ENCODE results near the gene POLR2H. TPM values are rescaled to one million over a fixed set of nuclear protein-coding genes. Genes with fewer than 3 reads are reported as not detected.

The POLR2H gene
- 48.1 TPM for total RNA-seq (ENCODE audit: unreplicated experiment)
- long read RNA-seq, transcript POLR2H-202 (5 exons, 878 nt): major isoform, 5 of 40 reads
- long read RNA-seq, partial matches to known transcripts: 29 of 40 reads
- long read RNA-seq, other reads (novel, unspliced or antisense): 2 of 40 reads

DNA sequence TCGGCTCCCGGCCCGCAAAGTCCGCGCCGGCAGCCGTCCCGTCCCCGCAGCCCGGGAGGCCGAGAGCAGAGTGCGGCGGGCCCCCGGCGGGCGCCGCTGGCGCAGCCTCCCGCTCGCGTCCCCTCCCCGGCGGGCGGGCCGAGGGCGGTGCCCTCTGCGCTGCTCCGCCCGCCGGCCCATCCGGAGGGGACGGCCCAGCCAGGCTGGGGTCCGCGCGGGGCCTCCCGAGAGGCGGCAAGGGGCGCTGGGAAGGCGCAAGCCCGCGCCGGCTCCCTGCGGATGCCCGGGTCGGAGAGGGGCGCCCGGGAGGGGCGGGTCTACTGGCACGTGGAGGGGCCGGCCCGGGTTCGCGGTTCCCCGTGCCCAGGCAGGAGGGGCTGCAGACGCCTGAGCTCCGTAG lies at the start of gene POLR2H, which contains the start of gene CLCN2:
Gene POLR2H (plus strand): TSS at position 179 of the 400 bp plus-strand sequence. CDS start 1,783 bp downstream, outside the sequence.
Gene CLCN2 (minus strand): TSS at position 74 of the 400 bp plus-strand sequence. CDS start 126 bp downstream, outside the sequence.
- Mint-ChIP-seq H3K4me1 (ENCODE audit: low read depth, unreplicated experiment) (no peaks in the 10 kb centered on the region), H3K27me3 (ENCODE audit: unreplicated experiment) (peaks cover 16% of the 10 kb centered on the region), H3K4me3 (ENCODE audit: unreplicated experiment) (peak within 1 kb of the TSS; percentile 96), H3K9me3 (ENCODE audit: unreplicated experiment) (peaks cover 13% of the 10 kb centered on the region), H3K36me3 (ENCODE audit: unreplicated experiment) (no peaks in the 10 kb centered on the region), H3K27ac (ENCODE audit: unreplicated experiment) (peak within 1 kb of the TSS; percentile 91)
- DNase-seq: peak; percentile 75
- TF ChIP-seq CTCF (IDR thresholded peaks at IDR 0.05; ENCODE audit: partially characterized antibody, unreplicated experiment): no peak

DNA sequence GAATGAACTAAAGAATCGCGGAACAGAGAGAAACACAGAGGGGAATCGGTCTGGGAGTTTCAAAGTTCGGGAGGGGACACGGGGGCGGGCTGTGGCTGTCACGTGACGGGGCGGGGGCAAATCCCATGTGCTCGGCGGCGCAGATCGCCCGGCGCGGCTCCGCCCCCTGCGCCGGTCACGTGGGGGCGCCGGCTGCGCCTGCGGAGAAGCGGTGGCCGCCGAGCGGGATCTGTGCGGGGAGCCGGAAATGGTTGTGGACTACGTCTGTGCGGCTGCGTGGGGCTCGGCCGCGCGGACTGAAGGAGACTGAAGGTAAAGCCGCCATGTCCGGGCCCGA lies 47.2 kb upstream of the POLR2H start, which contains the start of gene EIF4G1:
Gene EIF4G1 (plus strand): TSS at position 244 of the 337 bp plus-strand sequence. CDS start 1,191 bp downstream, outside the sequence.
- peak within 1 kb of the TSS; percentile 88 for H3K4me3 Mint-ChIP-seq (ENCODE audit: unreplicated experiment)
- H3K36me3 Mint-ChIP-seq (ENCODE audit: unreplicated experiment): no peaks in the 10 kb centered on the region
- H3K27me3 Mint-ChIP-seq (ENCODE audit: unreplicated experiment): peaks cover 2% of the 10 kb centered on the region
- peaks cover 10% of the 10 kb centered on the region for H3K4me1 Mint-ChIP-seq (ENCODE audit: low read depth, unreplicated experiment)
- H3K9me3 Mint-ChIP-seq (ENCODE audit: unreplicated experiment): peaks cover 4% of the 10 kb centered on the region
- peak within 1 kb of the TSS; percentile 89 for H3K27ac Mint-ChIP-seq (ENCODE audit: unreplicated experiment)
- peak; percentile 94 for DNase-seq
- no peak for TF ChIP-seq CTCF (IDR thresholded peaks at IDR 0.05; ENCODE audit: partially characterized antibody, unreplicated experiment)

- TF ChIP-seq CTCF (IDR thresholded peaks at IDR 0.05; ENCODE audit: partially characterized antibody, unreplicated experiment): no peak
- peak overlapping the region; percentile 88 for H3K4me3 Mint-ChIP-seq (ENCODE audit: unreplicated experiment)
- peaks cover 2% of the 10 kb centered on the region for H3K27me3 Mint-ChIP-seq (ENCODE audit: unreplicated experiment)
- peak; percentile 74 for DNase-seq
- no peaks in the 10 kb centered on the region for H3K36me3 Mint-ChIP-seq (ENCODE audit: unreplicated experiment)
- peak overlapping the region; percentile 89 for H3K27ac Mint-ChIP-seq (ENCODE audit: unreplicated experiment)
- H3K9me3 Mint-ChIP-seq (ENCODE audit: unreplicated experiment): peaks cover 4% of the 10 kb centered on the region
- H3K4me1 Mint-ChIP-seq (ENCODE audit: low read depth, unreplicated experiment): peaks cover 10% of the 10 kb centered on the region
Observed at GRCh38 chr3:184314700-184315542, 46.6 kb upstream of the POLR2H start.

- H3K27ac Mint-ChIP-seq (ENCODE audit: unreplicated experiment): peak overlapping the region; percentile 89
- H3K4me3 Mint-ChIP-seq (ENCODE audit: unreplicated experiment): peak overlapping the region; percentile 88
- no peak for TF ChIP-seq CTCF (IDR thresholded peaks at IDR 0.05; ENCODE audit: partially characterized antibody, unreplicated experiment)
- H3K4me1 Mint-ChIP-seq (ENCODE audit: low read depth, unreplicated experiment): peaks cover 10% of the 10 kb centered on the region
- DNase-seq: no peak
- peaks cover 2% of the 10 kb centered on the region for H3K27me3 Mint-ChIP-seq (ENCODE audit: unreplicated experiment)
- H3K9me3 Mint-ChIP-seq (ENCODE audit: unreplicated experiment): peaks cover 4% of the 10 kb centered on the region
- no peaks in the 10 kb centered on the region for H3K36me3 Mint-ChIP-seq (ENCODE audit: unreplicated experiment)
Observed at GRCh38 chr3:184315543-184315867, 46.0 kb upstream of the POLR2H start.
